Stimulated activated CD8-positive, alpha-beta memory T cell treated with anti-CD3 and anti-CD28 coated beads, Interleukin-12 subunit alpha, Interleukin-12 subunit beta, amount 100 ng/mL, for 24 hours (primary cell): Measurements from ENCODE around the gene MIOX.
A peak's percentile ranks its signal among the peaks of the same experiment; 100 is the strongest.
"Not testable (repeated sequence)": the region's sequence is repeated elsewhere in the genome, so short reads cannot be mapped to it uniquely, and the experiment has no call there.

Source experiments
- DNase-seq: peaks from one replicate; pipeline ENCODE4 v3.0.0-alpha.2; 2020; ENCODE audit errors: extremely low read depth

MIOX gene

DNA sequence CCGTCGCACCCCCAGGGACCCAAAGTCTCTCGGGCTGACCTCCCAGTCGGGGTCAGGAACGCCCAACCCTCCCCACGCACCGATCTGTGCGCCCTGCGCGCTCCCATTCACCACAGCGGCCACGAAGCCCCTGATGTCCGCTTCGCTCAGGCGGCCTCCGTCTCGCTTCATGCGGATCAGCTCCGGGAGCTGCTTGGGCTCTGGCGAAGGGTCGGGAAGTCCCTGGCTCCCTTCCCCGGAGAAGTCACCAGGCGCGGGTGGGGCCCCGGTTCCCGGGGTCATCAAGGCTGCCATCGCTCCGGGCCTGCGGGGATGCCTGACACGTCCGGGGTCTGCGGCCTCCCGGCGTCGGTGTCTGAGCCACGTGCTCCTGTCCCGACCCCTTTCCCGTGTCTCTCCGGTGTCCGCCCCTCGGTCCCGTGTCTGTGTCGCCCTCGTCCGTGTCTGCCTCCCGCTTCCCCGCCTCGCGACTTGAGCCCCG, 42.8 kb downstream of the MIOX start:
- no peak for DNase-seq

DNA sequence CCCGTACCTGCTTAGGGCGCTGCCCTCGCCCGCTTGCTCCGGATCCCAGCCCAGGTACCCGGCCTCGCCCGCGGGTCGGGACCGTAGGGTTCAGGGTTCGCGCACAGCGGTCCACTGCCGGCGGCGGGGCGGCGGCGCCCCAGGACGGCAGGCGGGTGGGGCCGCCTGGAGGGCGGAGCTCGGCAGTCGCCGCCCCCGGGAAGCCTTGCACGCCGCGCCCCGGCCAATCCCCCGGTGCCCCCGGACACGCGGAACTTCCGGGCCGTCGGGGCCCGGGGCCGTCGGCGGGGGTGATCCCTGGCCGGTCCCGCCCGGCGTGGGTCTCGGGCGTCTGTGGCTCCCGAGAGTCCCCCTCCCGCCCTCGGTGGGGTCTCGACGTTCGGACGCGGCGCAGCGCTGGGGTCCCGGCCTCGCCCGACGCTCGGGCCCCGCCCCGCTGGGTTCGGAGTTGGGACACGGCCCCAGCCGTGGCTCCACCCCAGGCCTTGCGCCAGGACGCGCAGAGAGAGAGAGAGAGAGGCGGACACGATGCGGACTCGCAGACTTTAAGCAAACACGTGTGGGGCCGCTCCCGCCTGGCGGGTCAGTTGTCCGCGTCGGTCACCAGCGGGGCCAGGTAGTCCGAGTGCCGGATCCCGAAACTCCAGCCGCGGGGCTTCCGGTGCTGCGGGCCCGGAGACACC, 43.4 kb downstream of the MIOX start, which contains the start of gene TYMP:
Gene TYMP, minus strand, starts transcription at position 116 of the 683 bp plus-strand sequence. CDS start 303 bp downstream, outside the sequence.
- DNase-seq = no peak

DNA sequence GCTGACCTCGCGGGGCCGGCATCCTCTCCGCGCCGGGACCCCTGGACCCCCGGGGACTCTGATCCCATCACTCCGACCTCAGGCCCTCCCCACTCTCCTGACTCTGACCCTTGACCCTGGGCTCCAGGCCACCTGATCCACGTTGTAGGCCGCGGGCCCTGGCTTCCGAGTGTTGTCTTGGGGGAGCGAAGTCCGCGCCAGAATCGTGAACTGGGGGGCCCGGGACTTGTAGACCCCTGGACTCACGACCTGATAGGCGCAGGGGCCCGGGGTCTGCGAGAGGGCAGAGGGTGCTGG, 43.9 kb downstream of the MIOX start:
- DNase-seq = no peak

DNA sequence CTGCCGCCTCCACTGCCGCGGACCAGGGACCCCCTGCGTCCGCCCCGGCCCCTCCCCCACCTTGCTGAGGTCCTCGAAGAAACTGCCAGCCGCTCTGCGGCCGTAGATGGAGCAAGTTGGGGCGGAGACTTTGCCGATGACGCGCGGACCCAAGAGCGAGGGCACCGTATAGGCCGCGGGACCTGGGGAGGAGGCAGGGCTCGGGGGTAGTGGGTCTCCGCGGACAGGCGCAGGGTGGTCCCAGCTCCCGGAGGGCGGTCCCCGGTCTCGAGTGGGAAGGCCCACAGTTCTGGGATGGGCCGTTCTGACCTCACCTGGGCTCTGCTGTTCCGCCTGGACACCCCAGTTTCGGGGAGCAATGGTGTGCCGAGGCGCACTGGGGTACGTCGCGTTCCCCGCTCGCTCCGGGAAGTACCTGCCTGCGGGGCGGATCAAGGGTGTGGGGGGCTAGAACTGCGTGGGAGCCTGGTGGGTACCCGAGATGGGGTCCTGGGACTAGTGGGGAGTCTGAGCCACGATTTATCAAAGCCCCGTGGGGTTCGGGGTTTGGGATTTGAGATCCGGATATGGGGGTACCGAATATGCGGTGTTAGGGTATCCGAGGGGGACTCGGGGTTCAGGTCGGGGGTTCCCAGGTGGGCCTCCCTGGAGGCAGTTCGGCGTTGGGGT, 44.4 kb downstream of the MIOX start:
- DNase-seq = peak; percentile 71

DNA sequence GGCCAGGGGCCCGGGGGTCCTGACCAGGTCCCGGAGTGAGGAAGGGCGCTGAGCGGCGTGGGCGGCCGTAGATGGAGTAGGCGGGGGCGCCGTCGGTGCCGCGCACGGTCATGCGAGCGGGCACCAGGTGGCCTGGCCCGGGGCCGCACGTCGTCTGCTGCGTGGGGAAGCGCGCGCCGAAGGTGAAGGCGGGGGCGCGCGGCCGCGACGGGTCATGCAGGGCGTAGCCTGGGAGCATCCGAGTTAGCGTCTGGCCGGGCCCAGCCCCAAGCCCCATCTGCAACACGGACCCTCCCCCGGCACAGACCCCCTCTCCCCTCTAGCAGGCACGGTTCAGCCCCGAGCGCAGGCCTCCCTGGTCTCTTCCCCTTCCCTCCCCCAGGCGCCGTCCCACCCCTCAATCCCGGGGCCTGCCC, 44.9 kb downstream of the MIOX start:
- no peak for DNase-seq

DNA sequence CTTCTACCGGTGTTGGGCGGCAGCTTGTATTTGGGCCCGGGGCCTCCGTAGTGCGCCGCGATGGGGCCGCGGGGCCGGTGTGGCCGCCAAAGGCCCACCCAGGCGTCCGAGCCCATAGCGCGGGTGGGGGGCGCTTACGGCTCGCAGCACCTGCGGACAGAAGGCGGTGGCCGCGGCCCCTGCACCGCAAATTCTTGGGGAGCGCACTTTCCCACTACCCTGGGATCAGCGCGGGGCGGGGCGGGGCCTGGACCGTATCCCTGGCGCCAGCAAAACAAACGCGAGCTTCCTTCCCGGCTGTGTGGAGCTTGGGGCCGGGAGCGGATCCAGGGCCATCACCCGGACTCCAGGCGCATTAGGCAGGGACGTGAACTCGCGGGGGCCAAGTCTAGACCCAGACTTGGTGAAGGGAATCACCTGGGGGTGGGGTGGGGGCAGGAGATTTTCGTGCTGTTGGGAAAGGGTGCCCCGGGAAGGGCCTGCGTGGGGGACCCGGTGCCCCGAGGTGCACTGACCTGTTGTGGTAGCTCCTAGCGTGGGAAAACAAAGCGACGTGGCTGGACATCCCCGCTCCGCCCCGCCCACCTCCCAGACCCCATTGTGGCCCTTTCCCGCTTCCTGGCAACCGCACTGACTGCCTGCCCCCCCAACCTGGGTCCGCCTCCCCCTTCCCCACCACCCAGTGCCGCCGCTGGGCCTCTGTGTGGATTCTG, 45.5 kb downstream of the MIOX start:
- no peak for DNase-seq

DNA sequence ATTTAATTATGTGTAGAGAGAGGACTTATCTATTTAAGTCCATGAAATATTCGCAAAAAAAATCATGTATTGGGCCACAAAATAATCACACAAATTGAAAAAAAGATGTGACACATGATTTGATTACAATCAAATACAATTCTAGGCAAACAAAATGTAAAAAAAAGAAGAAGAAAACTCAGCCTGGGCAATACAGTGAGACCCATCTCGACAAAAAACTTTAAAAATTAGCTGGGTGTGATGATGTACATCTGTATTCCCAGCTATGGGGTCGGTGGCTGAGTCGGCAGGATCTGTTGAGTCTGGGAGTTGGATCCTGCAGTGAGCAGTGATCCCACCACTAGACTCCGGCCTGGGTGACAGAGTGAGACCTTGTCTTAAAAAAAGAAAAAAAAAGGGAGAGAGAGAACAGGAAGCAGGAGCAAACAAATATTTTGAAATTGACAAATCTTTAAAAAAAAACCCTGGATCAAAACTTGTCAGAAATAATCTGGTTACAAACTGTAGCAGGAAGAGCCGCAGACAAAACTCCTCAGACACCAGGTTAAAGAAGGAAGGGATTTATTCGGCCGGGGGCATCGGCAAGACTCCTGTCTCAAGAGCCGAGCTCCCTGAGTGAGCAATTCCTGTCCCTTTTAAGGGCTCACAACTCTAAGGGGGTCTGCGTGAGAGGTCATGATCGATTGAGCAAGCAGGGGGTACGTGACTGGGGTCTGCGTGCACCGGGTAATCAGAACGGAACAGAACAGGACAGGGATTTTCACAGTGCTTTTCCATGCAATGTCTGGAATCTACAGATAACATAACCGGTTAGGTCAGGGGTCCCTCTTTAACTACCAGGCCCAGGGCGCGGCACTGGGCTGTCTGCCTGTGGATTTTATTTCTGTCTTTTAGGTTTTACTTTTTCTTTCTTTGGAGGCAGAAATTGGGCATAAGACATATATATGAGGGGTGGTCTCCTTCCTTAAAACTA, 46.5 kb downstream of the MIOX start:
- DNase-seq = no peak

DNA sequence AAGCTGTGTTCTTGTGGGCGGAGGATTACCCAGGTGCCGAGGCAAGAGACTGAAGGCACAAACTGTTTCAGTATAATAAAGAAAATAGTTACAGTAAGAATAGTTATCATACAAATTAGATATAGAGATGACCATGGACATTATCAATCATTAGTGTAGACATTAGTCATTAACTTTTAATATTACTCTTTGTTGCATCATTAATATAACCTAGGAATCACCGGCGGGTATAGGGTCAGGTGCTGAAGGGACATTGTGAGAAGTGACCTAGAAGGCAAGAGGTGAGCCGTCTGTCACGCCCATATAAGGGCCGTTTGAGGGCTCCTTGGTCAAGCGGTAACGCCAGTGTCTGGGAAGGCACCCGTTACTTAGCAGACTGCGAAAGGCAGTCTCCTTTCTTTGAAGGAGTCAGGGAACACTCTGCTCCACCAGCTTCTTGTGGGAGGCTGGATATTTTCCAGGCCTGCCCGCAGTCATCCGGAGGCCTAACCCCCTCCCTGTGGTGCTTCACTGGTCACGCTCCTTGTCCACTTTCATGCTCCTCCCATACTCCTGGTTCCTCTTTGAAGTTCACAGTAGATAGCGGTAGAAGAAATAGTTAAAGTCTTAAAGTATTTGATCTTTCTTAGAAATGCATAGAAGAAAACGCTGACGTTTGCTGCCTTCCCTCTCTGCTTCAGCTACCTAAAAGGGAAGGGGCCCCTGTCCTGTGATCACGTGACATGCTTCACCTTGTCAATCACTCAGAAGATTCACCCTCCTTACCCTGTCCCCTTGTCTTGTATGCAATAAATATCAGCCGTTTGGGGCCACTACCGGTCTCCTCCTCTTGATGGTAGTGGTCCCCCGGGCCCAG, 47.4 kb downstream of the MIOX start:
- not testable (repeated sequence) for DNase-seq

DNA sequence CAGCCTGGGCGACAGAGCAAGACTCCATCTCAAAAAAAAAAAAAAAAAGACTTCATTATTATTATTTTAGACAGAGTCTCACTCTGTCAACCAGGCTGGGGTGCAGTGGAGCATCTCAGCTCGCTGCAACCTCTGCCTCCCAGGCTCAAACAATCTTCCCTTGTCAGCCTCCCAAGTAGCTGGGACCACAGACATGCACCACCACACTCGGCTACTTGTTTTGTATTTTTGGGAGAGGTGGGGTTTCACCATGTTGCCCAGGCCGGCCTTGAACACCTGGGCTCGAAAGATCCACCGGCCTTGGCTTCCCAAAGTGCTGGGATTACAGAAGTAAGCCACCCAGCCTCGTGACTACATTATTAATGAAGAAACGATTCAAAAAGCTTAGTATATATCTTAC, 48.5 kb downstream of the MIOX start:
- no peak for DNase-seq

DNA sequence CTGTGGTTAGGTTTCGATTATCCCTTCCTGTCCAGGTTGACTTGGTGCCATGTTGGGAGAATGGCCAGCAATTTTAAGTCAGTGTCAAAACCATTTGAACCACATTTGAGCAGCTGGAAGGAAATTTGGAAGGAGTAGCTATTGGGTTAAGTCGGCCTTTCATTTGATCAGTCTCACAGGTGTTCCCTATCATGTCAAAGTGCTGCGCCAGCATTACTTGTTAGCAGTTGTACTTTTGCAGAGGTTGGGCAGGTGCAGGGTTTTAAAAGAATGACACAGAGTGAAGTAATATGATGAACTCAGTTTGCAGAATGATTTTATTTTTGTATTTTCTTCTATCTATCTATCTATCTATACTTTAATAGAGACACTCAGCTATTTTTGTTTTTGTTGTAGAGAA, 49.6 kb downstream of the MIOX start:
- DNase-seq = no peak

DNA sequence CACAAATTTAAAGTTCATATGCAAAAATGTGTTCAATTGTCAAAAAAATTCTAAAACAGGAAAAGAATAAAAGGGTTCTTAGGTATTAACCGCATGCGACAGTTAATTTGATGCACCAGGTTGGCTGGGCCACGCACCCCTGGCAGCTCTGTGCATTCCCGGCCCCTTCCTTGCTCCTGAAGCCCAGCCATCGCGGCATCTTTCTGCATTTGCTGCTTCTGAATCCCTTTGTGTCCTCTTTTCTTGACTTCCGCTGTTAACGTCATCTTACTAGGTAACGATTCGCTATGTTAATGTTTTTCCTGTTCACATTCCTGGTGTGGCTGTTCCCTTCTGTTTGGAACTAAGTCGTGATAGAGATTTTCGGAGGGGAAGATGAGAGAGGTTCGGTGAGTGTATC, 51.1 kb downstream of the MIOX start:
- DNase-seq = no peak
